Measurements from ENCODE around the gene SPATA18.

GRCh38 chr4:52112411-52112810 lies 61.3 kb downstream of the SPATA18 start:
- TF ChIP-seq POLR2AphosphoS5 (IDR thresholded peaks at IDR 0.05; ENCODE audit: low read depth, low read length) (no peak), CEBPB (IDR thresholded peaks at IDR 0.05; ENCODE audit: low read depth) (no peak), CTCF (IDR thresholded peaks at IDR 0.05 in 2 of 3, conservative IDR thresholded peaks at IDR 0.05 in 1 of 3; ENCODE audit: borderline replicate concordance in 1 of 3, insufficient read depth in 1 of 3, low read depth in 2 of 3, low read length in 2 of 3) (no peak), EZH2phosphoT487 (IDR thresholded peaks at IDR 0.05; ENCODE audit: borderline replicate concordance) (no peak)
